HG03439 (cell line): Measurements from ENCODE around the gene DOK3.

Source experiments
- ATAC-seq: cut with Tn5 transposase; IDR thresholded peaks from one replicate; pipeline ENCODE4 v1.9.1; 2021; ENCODE audit warnings: mild to moderate bottlenecking, moderate library complexity; ENCODE audit not compliant: unreplicated experiment

DOK3 gene

GRCh38 chr5:177484902-177485549 is 24.6 kb downstream of the DOK3 start:
- no peak for ATAC-seq

DNA sequence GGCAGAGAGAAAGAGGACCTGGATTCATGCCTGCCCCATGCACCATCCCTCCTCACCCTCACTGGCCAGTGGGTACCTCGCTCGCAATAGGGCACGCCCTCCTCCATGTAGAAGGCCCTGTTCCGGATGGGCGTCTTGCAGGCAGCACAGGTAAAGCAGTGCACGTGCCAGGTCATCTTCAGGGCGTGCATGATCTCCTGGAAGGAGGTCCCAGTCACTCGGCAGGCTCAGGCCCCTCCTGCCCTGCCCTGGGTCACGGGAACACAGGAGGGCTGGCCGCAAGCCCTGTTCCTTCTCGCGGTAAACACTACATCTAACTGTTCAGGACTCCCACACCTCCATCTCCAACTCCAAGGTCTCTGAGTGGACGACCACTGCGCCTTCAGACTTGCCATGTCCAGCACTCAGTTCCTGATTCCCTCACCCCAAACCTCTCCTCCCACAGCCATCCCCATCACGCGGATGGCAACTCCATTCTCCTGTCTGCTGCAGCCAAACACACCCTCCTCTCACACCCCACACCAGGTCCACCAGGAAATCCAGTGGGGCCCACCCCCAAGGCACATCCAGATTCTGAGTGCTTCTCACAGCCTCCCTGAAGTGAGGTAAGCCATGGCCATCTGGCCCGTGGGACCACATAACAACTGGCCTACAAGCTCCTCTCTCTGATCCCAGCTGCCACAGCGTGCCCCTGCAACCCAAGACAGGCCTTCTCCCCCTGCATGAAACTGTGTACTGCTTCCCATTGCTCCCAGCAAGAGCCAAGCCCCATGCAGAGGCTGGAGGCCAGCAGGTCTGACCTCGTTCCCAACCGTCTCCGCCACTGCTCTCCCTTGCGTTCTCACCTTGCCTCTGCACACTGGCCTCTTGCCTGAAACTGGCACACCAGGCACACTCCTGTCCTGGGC is 25.4 kb downstream of the DOK3 start:
- no peak for ATAC-seq

DNA sequence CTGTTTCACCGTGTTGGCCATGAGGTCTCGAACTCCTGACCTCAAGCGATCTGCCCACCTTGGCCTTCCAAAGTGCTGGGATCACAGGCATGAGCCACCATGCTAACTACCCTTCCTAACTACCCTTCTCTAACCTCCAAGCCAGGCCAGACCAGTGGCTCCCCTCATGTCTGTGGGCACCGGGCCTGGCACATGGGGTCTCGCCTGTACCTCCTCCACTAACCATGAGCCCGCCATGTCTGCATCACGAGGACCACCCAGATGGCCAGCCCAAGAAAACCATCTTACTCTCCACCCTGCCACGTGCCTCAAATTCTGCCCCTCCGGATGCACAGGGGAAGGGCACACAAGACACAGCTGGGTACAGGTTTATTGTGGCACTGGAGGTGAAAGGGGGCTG is 26.6 kb downstream of the DOK3 start:
- no peak for ATAC-seq

- ATAC-seq = no peak
These were observed 27.2 kb downstream of the DOK3 start for GRCh38 chr5:177482359-177482795.

- ATAC-seq = no peak
These were observed 29.9 kb downstream of the DOK3 start for GRCh38 chr5:177479774-177480173.

DNA sequence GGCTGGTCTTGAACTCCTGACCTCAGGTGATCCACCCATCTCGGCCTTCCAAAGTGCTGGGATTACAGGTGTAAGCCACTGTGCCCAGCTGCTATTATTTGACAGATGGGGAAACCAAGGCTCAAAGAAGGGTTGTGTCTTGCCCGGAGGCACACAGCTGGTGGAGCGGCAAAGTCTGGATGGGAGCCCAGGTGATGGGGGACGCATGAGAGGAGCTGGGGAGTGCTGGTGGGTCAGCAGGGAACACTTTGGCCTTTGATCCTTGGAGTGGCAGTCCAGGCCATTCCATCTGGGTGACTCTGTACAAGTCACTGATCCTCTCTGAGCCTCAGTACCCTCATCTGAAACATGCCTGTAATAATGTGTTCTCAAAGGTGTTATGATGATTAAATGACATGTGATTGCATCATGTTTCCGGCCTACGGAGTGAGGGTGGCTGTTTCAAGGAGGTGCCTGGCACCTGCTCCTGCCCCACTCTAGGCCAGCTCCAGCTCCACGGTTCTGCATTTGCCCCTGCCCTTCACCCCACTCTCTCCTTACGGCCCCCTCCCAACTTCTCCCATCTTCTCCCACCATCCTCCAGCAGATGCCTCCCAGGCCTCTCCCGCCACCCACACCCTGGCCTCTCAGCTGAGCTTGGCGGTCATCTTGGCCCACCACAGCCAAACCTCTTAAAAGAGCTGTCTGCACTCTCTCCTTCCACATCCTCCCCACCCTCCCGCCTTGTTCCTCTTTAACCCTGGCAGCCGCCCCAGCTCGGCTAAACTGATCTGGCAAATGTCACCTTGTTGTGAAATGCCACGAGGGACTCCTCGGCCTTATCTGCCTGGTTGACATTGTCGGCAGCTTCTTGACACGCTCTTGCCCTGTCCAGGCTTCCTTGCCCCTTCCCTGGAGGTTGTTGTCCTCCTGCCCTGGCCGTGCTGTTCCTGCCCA is 30.6 kb downstream of the DOK3 start:
- no peak for ATAC-seq

- no peak for ATAC-seq
These were observed 31.7 kb downstream of the DOK3 start for GRCh38 chr5:177477701-177478477.

- no peak for ATAC-seq
These were observed 32.9 kb downstream of the DOK3 start for GRCh38 chr5:177476531-177477233.

DNA sequence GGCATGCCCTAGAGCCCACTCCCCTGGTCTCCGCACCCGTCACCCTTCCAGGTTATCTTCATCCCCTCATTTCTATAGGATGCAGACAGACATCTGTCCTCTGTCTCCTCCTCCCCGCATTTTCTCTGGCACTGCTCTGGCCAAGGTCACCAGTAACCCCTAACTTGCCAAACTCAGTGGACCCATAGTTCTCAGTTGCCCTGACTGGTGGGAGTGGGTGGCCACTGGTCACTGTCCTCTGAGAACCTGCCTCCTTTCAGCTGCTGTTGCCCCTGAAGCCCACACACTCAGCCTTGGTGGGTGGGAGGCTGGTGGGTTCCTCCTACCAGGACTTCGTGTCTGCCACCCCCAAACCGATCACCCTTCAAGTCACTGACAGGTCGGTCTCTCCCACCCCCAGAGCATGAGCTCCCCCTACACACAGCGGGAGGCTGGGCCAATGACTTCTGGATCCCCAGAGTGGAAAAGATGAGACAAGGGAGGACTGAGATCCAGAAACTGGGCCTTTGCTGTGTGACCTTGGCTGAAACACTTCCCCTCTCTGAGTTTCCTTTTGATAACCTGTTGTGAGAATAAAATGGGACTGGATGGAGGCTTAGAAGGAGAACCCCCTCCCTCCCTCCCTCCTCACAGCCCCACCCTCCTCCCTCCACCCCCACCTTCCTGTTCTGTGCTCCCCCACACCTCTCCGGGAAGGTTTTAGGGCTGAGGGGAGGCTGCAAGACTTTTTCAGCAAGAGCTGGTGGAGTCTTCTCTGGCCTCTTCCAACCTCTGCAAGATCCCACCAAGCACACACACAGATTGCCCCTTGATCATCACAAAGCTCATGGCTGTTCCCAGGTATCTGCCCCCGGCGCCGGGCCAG is 33.8 kb downstream of the DOK3 start:
- no peak for ATAC-seq

DNA sequence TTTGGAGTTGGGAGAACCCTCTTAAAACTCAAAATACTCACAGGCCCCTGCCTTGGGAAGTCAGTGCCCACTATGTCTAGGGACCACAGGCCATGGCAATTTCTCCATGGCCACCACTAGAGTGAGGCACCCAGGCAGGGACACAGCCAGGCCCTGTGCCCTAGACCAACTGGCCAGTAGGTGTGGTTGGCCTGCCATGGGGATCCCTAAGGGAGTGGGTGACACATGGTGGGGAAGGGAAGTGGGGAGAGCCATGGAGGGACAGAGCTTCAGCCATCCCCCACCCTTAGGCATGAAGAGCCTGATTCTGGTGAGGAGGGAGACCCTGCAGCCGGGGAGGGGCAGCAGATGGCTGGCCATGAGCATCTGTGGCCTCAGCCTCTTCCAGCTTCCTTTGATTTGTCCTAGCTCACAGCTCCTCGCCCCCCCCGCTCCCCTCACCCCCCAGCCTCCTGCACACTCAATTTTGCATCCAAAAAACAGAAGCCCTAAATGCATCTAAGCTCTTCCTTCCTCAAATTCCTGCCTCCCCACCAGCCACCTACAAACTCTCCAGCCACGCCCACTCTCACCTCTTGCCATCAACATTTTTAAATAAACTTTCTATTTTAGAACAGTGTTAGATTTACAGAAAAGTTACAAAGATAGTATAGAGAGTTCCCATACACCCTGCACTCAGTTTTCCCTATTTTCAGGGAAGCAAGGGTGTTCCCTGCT is 34.6 kb downstream of the DOK3 start:
- ATAC-seq = no peak

- ATAC-seq = no peak
These were observed 35.6 kb downstream of the DOK3 start for GRCh38 chr5:177474002-177474476.

GRCh38 chr5:177473443-177474001 is 36.1 kb downstream of the DOK3 start, which contains the start of gene DBN1:
TSS of gene DBN1 (minus strand) at chr5:177473634. CDS start at chr5:177473521, 113 bp downstream.
- no peak for ATAC-seq

GRCh38 chr5:177472460-177473442 is 36.9 kb downstream of the DOK3 start:
- ATAC-seq = no peak

GRCh38 chr5:177471610-177472356 is 37.8 kb downstream of the DOK3 start:
- ATAC-seq = no peak

- ATAC-seq = no peak
These were observed 38.7 kb downstream of the DOK3 start for GRCh38 chr5:177470759-177471536.
